Measurements from ENCODE around the gene AQP5.

The AQP5 gene

GRCh38 chr12:49934505-49934904 lies 27.2 kb upstream of the AQP5 start:
- no peak for DNase-seq (ENCODE audit: low read depth, low spot score)
- no peaks in the 10 kb centered on the region for H3K36me3 ChIP-seq (ENCODE audit: insufficient read depth, insufficient read length, low read length)
- no peak overlapping the region for H3K9ac ChIP-seq (ENCODE audit: insufficient read length, low read depth)
- no peaks in the 10 kb centered on the region for H3K9me3 ChIP-seq (ENCODE audit: insufficient read depth, low read length)
- H3K4me1 ChIP-seq (ENCODE audit: insufficient read depth, insufficient read length) = peaks cover 1% of the 10 kb centered on the region
- no peaks in the 10 kb centered on the region for H3K27me3 ChIP-seq (ENCODE audit: insufficient read depth, insufficient read length)
- no peak overlapping the region for H3K4me3 ChIP-seq (ENCODE audit: insufficient read length, low read depth)
- TF ChIP-seq ZNF274 (IDR thresholded peaks at IDR 0.05; ENCODE audit: low read depth, low read length) = no peak
- no peak for TF ChIP-seq SUZ12 (IDR thresholded peaks at IDR 0.05; ENCODE audit: extremely low read depth, insufficient read depth, insufficient read length)
- TF ChIP-seq YY1 (IDR thresholded peaks at IDR 0.05; ENCODE audit: insufficient read depth, insufficient read length) = no peak

GRCh38 chr12:49936925-49937324 lies 24.7 kb upstream of the AQP5 start:
- Histone ChIP-seq H3K27me3 (ENCODE audit: insufficient read depth, insufficient read length) (no peaks in the 10 kb centered on the region), H3K9ac (ENCODE audit: insufficient read length, low read depth) (no peak overlapping the region), H3K4me1 (ENCODE audit: insufficient read depth, insufficient read length) (peaks cover 5% of the 10 kb centered on the region), H3K4me3 (ENCODE audit: insufficient read length, low read depth) (no peak overlapping the region), H3K36me3 (ENCODE audit: insufficient read depth, insufficient read length, low read length) (no peaks in the 10 kb centered on the region), H3K9me3 (ENCODE audit: insufficient read depth, low read length) (no peaks in the 10 kb centered on the region)
- TF ChIP-seq YY1 (IDR thresholded peaks at IDR 0.05; ENCODE audit: insufficient read depth, insufficient read length) = no peak
- TF ChIP-seq ZNF274 (IDR thresholded peaks at IDR 0.05; ENCODE audit: low read depth, low read length) = no peak
- no peak for TF ChIP-seq SUZ12 (IDR thresholded peaks at IDR 0.05; ENCODE audit: extremely low read depth, insufficient read depth, insufficient read length)
- DNase-seq (ENCODE audit: low read depth, low spot score) = no peak

GRCh38 chr12:49937639-49938300 lies 23.9 kb upstream of the AQP5 start:
- no peak for DNase-seq (ENCODE audit: low read depth, low spot score)
- Histone ChIP-seq H3K4me3 (ENCODE audit: insufficient read length, low read depth) (no peak overlapping the region), H3K9ac (ENCODE audit: insufficient read length, low read depth) (no peak overlapping the region), H3K36me3 (ENCODE audit: insufficient read depth, insufficient read length, low read length) (no peaks in the 10 kb centered on the region), H3K4me1 (ENCODE audit: insufficient read depth, insufficient read length) (peaks cover 7% of the 10 kb centered on the region), H3K9me3 (ENCODE audit: insufficient read depth, low read length) (no peaks in the 10 kb centered on the region), H3K27me3 (ENCODE audit: insufficient read depth, insufficient read length) (no peaks in the 10 kb centered on the region)
- TF ChIP-seq ZNF274 (IDR thresholded peaks at IDR 0.05; ENCODE audit: low read depth, low read length) (no peak), YY1 (IDR thresholded peaks at IDR 0.05; ENCODE audit: insufficient read depth, insufficient read length) (no peak), SUZ12 (IDR thresholded peaks at IDR 0.05; ENCODE audit: extremely low read depth, insufficient read depth, insufficient read length) (no peak)

- no peaks in the 10 kb centered on the region for H3K36me3 ChIP-seq (ENCODE audit: insufficient read depth, insufficient read length, low read length)
- H3K9me3 ChIP-seq (ENCODE audit: insufficient read depth, low read length) = no peaks in the 10 kb centered on the region
- no peak overlapping the region for H3K9ac ChIP-seq (ENCODE audit: insufficient read length, low read depth)
- TF ChIP-seq YY1 (IDR thresholded peaks at IDR 0.05; ENCODE audit: insufficient read depth, insufficient read length) (no peak), SUZ12 (IDR thresholded peaks at IDR 0.05; ENCODE audit: extremely low read depth, insufficient read depth, insufficient read length) (no peak), ZNF274 (IDR thresholded peaks at IDR 0.05; ENCODE audit: low read depth, low read length) (no peak)
- peaks cover 8% of the 10 kb centered on the region for H3K27me3 ChIP-seq (ENCODE audit: insufficient read depth, insufficient read length)
- H3K4me3 ChIP-seq (ENCODE audit: insufficient read length, low read depth) = no peak overlapping the region
- peaks cover 21% of the 10 kb centered on the region for H3K4me1 ChIP-seq (ENCODE audit: insufficient read depth, insufficient read length)
- DNase-seq (ENCODE audit: low read depth, low spot score) = no peak
These were observed 22.4 kb upstream of the AQP5 start for GRCh38 chr12:49939307-49939706.

GRCh38 chr12:49939707-49940106 lies 22.0 kb upstream of the AQP5 start:
- H3K36me3 ChIP-seq (ENCODE audit: insufficient read depth, insufficient read length, low read length) = no peaks in the 10 kb centered on the region
- no peak overlapping the region for H3K9ac ChIP-seq (ENCODE audit: insufficient read length, low read depth)
- no peak overlapping the region for H3K4me3 ChIP-seq (ENCODE audit: insufficient read length, low read depth)
- no peak for DNase-seq (ENCODE audit: low read depth, low spot score)
- peaks cover 12% of the 10 kb centered on the region for H3K27me3 ChIP-seq (ENCODE audit: insufficient read depth, insufficient read length)
- peaks cover 21% of the 10 kb centered on the region for H3K4me1 ChIP-seq (ENCODE audit: insufficient read depth, insufficient read length)
- no peak for TF ChIP-seq YY1 (IDR thresholded peaks at IDR 0.05; ENCODE audit: insufficient read depth, insufficient read length)
- TF ChIP-seq SUZ12 (IDR thresholded peaks at IDR 0.05; ENCODE audit: extremely low read depth, insufficient read depth, insufficient read length) = no peak
- no peak for TF ChIP-seq ZNF274 (IDR thresholded peaks at IDR 0.05; ENCODE audit: low read depth, low read length)
- H3K9me3 ChIP-seq (ENCODE audit: insufficient read depth, low read length) = no peaks in the 10 kb centered on the region

GRCh38 chr12:49941556-49942511 lies 19.8 kb upstream of the AQP5 start:
- DNase-seq (ENCODE audit: low read depth, low spot score) = no peak
- no peaks in the 10 kb centered on the region for H3K9me3 ChIP-seq (ENCODE audit: insufficient read depth, low read length)
- no peak for TF ChIP-seq SUZ12 (IDR thresholded peaks at IDR 0.05; ENCODE audit: extremely low read depth, insufficient read depth, insufficient read length)
- H3K36me3 ChIP-seq (ENCODE audit: insufficient read depth, insufficient read length, low read length) = no peaks in the 10 kb centered on the region
- H3K9ac ChIP-seq (ENCODE audit: insufficient read length, low read depth) = no peak overlapping the region
- H3K27me3 ChIP-seq (ENCODE audit: insufficient read depth, insufficient read length) = peaks cover 19% of the 10 kb centered on the region
- peaks cover 21% of the 10 kb centered on the region for H3K4me1 ChIP-seq (ENCODE audit: insufficient read depth, insufficient read length)
- no peak overlapping the region for H3K4me3 ChIP-seq (ENCODE audit: insufficient read length, low read depth)

GRCh38 chr12:49942512-49942893 lies 19.2 kb upstream of the AQP5 start:
- DNase-seq (ENCODE audit: low read depth, low spot score) = no peak
- Histone ChIP-seq H3K9me3 (ENCODE audit: insufficient read depth, low read length) (no peaks in the 10 kb centered on the region), H3K27me3 (ENCODE audit: insufficient read depth, insufficient read length) (peaks cover 19% of the 10 kb centered on the region), H3K9ac (ENCODE audit: insufficient read length, low read depth) (no peak overlapping the region), H3K4me1 (ENCODE audit: insufficient read depth, insufficient read length) (peaks cover 22% of the 10 kb centered on the region), H3K36me3 (ENCODE audit: insufficient read depth, insufficient read length, low read length) (no peaks in the 10 kb centered on the region), H3K4me3 (ENCODE audit: insufficient read length, low read depth) (no peak overlapping the region)
- TF ChIP-seq SUZ12 (IDR thresholded peaks at IDR 0.05; ENCODE audit: extremely low read depth, insufficient read depth, insufficient read length) (no peak), ZNF274 (IDR thresholded peaks at IDR 0.05; ENCODE audit: low read depth, low read length) (no peak), YY1 (IDR thresholded peaks at IDR 0.05; ENCODE audit: insufficient read depth, insufficient read length) (no peak)
